ENCODE results near the gene CFAP74. TPM values are rescaled to one million over a fixed set of nuclear protein-coding genes. Genes with fewer than 3 reads are reported as not detected.

The CFAP74 gene
- total RNA-seq, 1 donor from 2014 or later = not detected

- Mint-ChIP-seq H3K36me3 (ENCODE audit: unreplicated experiment) (no peaks in the 10 kb centered on the region), H3K27me3 (ENCODE audit: unreplicated experiment) (peaks cover 23% of the 10 kb centered on the region), H3K4me3 (ENCODE audit: unreplicated experiment) (no peak overlapping the region), H3K4me1 (ENCODE audit: unreplicated experiment) (peaks cover 2% of the 10 kb centered on the region), H3K9me3 (ENCODE audit: unreplicated experiment) (no peaks in the 10 kb centered on the region), H3K27ac (ENCODE audit: unreplicated experiment) (no peak overlapping the region)
- TF ChIP-seq CTCF (IDR thresholded peaks at IDR 0.05) = no peak
- no peak for DNase-seq (ENCODE audit: extremely low spot score, unreplicated experiment)
Measured at GRCh38 chr1:1945782-1946393, 57.7 kb downstream of the CFAP74 start.

- DNase-seq (ENCODE audit: extremely low spot score, unreplicated experiment) = peak; percentile 86
- Mint-ChIP-seq H3K9me3 (ENCODE audit: unreplicated experiment) (no peaks in the 10 kb centered on the region), H3K27ac (ENCODE audit: unreplicated experiment) (no peak overlapping the region), H3K27me3 (ENCODE audit: unreplicated experiment) (peaks cover 9% of the 10 kb centered on the region), H3K4me3 (ENCODE audit: unreplicated experiment) (no peak overlapping the region), H3K4me1 (ENCODE audit: unreplicated experiment) (peaks cover 2% of the 10 kb centered on the region), H3K36me3 (ENCODE audit: unreplicated experiment) (no peaks in the 10 kb centered on the region)
- TF ChIP-seq CTCF (IDR thresholded peaks at IDR 0.05) = peak; percentile 83
Measured at GRCh38 chr1:1943834-1944570, 59.6 kb downstream of the CFAP74 start.

GRCh38 chr1:1942753-1943656 is 60.6 kb downstream of the CFAP74 start:
- Mint-ChIP-seq H3K36me3 (ENCODE audit: unreplicated experiment) (no peaks in the 10 kb centered on the region), H3K27me3 (ENCODE audit: unreplicated experiment) (peaks cover 9% of the 10 kb centered on the region), H3K4me3 (ENCODE audit: unreplicated experiment) (no peak overlapping the region), H3K9me3 (ENCODE audit: unreplicated experiment) (no peaks in the 10 kb centered on the region), H3K27ac (ENCODE audit: unreplicated experiment) (no peak overlapping the region), H3K4me1 (ENCODE audit: unreplicated experiment) (peaks cover 2% of the 10 kb centered on the region)
- no peak for TF ChIP-seq CTCF (IDR thresholded peaks at IDR 0.05)
- no peak for DNase-seq (ENCODE audit: extremely low spot score, unreplicated experiment)

GRCh38 chr1:1941868-1942752 is 61.5 kb downstream of the CFAP74 start:
- H3K4me3 Mint-ChIP-seq (ENCODE audit: unreplicated experiment) = no peak overlapping the region
- TF ChIP-seq CTCF (IDR thresholded peaks at IDR 0.05) = no peak

More at GRCh38 chr1:1941868-1942752, 61.5 kb downstream of the CFAP74 start:
- peaks cover 2% of the 10 kb centered on the region for H3K4me1 Mint-ChIP-seq (ENCODE audit: unreplicated experiment)
- H3K9me3 Mint-ChIP-seq (ENCODE audit: unreplicated experiment) = no peaks in the 10 kb centered on the region
- H3K27me3 Mint-ChIP-seq (ENCODE audit: unreplicated experiment) = peaks cover 9% of the 10 kb centered on the region
- no peak for DNase-seq (ENCODE audit: extremely low spot score, unreplicated experiment)
- no peaks in the 10 kb centered on the region for H3K36me3 Mint-ChIP-seq (ENCODE audit: unreplicated experiment)
- no peak overlapping the region for H3K27ac Mint-ChIP-seq (ENCODE audit: unreplicated experiment)
